ENCODE results near the gene MLPH. TPM values are rescaled to one million over a fixed set of nuclear protein-coding genes. Genes with fewer than 3 reads are reported as not detected.

The MLPH gene
- total and polyA plus RNA-seq, 4 donors, result 1.6 to 25.9 (median 22.3) TPM

DNA sequence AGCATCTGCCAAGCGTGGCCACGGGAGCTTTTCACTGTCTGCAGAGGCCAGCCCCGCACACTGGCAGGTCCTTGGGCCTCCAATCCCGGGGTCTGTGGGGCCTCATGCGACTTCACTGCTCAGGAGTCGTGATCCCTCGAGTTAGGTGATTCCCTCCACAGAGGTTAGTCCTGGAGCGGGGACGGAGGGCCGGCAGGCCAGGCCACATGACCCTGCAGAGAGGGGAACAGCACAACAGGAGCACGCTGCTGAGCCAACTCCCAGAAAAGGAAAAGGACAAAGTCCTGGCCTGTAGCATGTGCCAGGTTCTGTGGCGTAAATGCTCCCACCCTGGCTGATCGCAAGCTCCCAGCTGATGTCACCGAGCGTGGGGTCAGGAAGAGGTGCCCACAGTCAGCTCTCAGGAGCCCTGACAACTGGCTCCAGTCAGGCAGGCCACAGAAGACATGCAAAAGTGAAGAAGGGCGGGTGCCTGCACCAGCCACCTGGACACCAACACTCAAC lies 64.1 kb downstream of the MLPH start:
- Histone ChIP-seq H3K9me3 (ENCODE audit: control insufficient read depth in 4 of 4, low read length in 3 of 4) (peaks cover 3 to 6% (median 3%) of the 10 kb centered on the region in 4 donors), H3K4me1 (ENCODE audit: control insufficient read depth in 4 of 4, insufficient read depth in 4 of 4, low read length in 3 of 4) (peaks cover 2 to 40% (median 25%) of the 10 kb centered on the region in 4 donors), H3K27ac (ENCODE audit: low read depth in 1 of 2, low read length in 2 of 2) (peak overlapping the region; percentile 85 to 92), H3K9ac (ENCODE audit: low read depth in 1 of 2, low read length in 2 of 2) (peak overlapping the region in 1 of 2 donors; percentile 23), H3K27me3 (ENCODE audit: control insufficient read depth in 4 of 4, insufficient read depth in 4 of 4, low read length in 3 of 4) (no peaks in the 10 kb centered on the region), H3K36me3 (ENCODE audit: control insufficient read depth in 4 of 4, insufficient read depth in 3 of 4, low read depth in 1 of 4, low read length in 3 of 4) (peaks cover 5 to 20% (median 12%) of the 10 kb centered on the region in 4 donors), H3K4me3 (ENCODE audit: low read depth in 1 of 3, low read length in 3 of 3) (no peak overlapping the region)
- DNase-seq (ENCODE audit: low spot score), result no peak
- 55% methylated on average over 16 of the region's 16 CpGs for WGBS
- TF ChIP-seq GABPA (IDR thresholded peaks at IDR 0.05 in 1 of 2, conservative IDR thresholded peaks at IDR 0.05 in 1 of 2) (no peak), RAD21 (IDR thresholded peaks at IDR 0.05) (peak; percentile 50 to 58), EGR1 (IDR thresholded peaks at IDR 0.05; ENCODE audit: low read depth in 2 of 2) (peak in 1 of 2 donors; percentile 52), RXRA (IDR thresholded peaks at IDR 0.05) (peak; percentile 90 to 98), YY1 (IDR thresholded peaks at IDR 0.05) (peak; percentile 77), HNF4A (conservative IDR thresholded peaks at IDR 0.05) (peak; percentile 91 to 97), FOXA2 (IDR thresholded peaks at IDR 0.05) (peak; percentile 47), FOXA1 (IDR thresholded peaks at IDR 0.05) (peak; percentile 71), NR2F2 (IDR thresholded peaks at IDR 0.05) (no peak), JUND (IDR thresholded peaks at IDR 0.05) (peak in 1 of 2 donors; percentile 94), SP1 (IDR thresholded peaks at IDR 0.05) (peak; percentile 87), TAF1 (conservative IDR thresholded peaks at IDR 0.05) (no peak), HNF4G (IDR thresholded peaks at IDR 0.05) (peak; percentile 88)
- TF ChIP-seq, protein P1, sequence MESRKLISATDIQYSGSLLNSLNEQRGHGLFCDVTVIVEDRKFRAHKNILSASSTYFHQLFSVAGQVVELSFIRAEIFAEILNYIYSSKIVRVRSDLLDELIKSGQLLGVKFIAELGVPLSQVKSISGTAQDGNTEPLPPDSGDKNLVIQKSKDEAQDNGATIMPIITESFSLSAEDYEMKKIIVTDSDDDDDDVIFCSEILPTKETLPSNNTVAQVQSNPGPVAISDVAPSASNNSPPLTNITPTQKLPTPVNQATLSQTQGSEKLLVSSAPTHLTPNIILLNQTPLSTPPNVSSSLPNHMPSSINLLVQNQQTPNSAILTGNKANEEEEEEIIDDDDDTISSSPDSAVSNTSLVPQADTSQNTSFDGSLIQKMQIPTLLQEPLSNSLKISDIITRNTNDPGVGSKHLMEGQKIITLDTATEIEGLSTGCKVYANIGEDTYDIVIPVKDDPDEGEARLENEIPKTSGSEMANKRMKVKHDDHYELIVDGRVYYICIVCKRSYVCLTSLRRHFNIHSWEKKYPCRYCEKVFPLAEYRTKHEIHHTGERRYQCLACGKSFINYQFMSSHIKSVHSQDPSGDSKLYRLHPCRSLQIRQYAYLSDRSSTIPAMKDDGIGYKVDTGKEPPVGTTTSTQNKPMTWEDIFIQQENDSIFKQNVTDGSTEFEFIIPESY (IDR thresholded peaks at IDR 0.05), result peak; percentile 77
- TF ChIP-seq, protein P2, sequence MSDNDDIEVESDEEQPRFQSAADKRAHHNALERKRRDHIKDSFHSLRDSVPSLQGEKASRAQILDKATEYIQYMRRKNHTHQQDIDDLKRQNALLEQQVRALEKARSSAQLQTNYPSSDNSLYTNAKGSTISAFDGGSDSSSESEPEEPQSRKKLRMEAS (IDR thresholded peaks at IDR 0.05), result peak; percentile 99
- TF ChIP-seq, protein P3, sequence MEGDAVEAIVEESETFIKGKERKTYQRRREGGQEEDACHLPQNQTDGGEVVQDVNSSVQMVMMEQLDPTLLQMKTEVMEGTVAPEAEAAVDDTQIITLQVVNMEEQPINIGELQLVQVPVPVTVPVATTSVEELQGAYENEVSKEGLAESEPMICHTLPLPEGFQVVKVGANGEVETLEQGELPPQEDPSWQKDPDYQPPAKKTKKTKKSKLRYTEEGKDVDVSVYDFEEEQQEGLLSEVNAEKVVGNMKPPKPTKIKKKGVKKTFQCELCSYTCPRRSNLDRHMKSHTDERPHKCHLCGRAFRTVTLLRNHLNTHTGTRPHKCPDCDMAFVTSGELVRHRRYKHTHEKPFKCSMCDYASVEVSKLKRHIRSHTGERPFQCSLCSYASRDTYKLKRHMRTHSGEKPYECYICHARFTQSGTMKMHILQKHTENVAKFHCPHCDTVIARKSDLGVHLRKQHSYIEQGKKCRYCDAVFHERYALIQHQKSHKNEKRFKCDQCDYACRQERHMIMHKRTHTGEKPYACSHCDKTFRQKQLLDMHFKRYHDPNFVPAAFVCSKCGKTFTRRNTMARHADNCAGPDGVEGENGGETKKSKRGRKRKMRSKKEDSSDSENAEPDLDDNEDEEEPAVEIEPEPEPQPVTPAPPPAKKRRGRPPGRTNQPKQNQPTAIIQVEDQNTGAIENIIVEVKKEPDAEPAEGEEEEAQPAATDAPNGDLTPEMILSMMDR (IDR thresholded peaks at IDR 0.05; ENCODE audit: low read depth, low read length, missing input control), result no peak
- TF ChIP-seq, protein P4, sequence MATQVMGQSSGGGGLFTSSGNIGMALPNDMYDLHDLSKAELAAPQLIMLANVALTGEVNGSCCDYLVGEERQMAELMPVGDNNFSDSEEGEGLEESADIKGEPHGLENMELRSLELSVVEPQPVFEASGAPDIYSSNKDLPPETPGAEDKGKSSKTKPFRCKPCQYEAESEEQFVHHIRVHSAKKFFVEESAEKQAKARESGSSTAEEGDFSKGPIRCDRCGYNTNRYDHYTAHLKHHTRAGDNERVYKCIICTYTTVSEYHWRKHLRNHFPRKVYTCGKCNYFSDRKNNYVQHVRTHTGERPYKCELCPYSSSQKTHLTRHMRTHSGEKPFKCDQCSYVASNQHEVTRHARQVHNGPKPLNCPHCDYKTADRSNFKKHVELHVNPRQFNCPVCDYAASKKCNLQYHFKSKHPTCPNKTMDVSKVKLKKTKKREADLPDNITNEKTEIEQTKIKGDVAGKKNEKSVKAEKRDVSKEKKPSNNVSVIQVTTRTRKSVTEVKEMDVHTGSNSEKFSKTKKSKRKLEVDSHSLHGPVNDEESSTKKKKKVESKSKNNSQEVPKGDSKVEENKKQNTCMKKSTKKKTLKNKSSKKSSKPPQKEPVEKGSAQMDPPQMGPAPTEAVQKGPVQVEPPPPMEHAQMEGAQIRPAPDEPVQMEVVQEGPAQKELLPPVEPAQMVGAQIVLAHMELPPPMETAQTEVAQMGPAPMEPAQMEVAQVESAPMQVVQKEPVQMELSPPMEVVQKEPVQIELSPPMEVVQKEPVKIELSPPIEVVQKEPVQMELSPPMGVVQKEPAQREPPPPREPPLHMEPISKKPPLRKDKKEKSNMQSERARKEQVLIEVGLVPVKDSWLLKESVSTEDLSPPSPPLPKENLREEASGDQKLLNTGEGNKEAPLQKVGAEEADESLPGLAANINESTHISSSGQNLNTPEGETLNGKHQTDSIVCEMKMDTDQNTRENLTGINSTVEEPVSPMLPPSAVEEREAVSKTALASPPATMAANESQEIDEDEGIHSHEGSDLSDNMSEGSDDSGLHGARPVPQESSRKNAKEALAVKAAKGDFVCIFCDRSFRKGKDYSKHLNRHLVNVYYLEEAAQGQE (IDR thresholded peaks at IDR 0.05), result peak; percentile 77
- TF ChIP-seq, protein P5, sequence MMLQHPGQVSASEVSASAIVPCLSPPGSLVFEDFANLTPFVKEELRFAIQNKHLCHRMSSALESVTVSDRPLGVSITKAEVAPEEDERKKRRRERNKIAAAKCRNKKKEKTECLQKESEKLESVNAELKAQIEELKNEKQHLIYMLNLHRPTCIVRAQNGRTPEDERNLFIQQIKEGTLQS (IDR thresholded peaks at IDR 0.05), result peak; percentile 76
